Endothelial cell of umbilical vein (primary cell): ENCODE data around the gene BBC3. TPM values are rescaled to one million over a fixed set of nuclear protein-coding genes. Genes with fewer than 3 reads are reported as not detected.

Experiments
- BruUV-seq: library from RNA; stranded (reverse); fragments of 400-500 nt; replicated peaks from 2 replicates; lab custom pipeline; 2021; lab: Mats Ljungman, UMichigan
- CTCF ChIA-PET: fragments of 300-600, 350-600 bp; sonication (Branson Sonifier 250); formaldehyde crosslinking; loops from one replicate; lab custom pipeline; 2021; ENCODE audit warnings: antibody characterized with exemption, inconsistent platforms; lab: Charles Lee
- POLR2A ChIA-PET: fragments of 300-600, 350-600 bp; sonication (Branson Sonifier 250); formaldehyde crosslinking; loops from one replicate; lab custom pipeline; 2021; ENCODE audit warnings: antibody characterized with exemption, inconsistent platforms; lab: Charles Lee
- DNase-seq: peaks from one replicate; pipeline ENCODE4 v3.0.0-alpha.2; 2011; ENCODE audit warnings: low read depth, low spot score
- FAIRE-seq: peaks from 2 replicates; lab custom pipeline; 2011; peaks lifted over from hg19 to GRCh38; lab: Jason Lieb, UNC
- H2AFZ ChIP-seq: 2 replicates; pipeline ENCODE4 v1.6.0; 2012; ENCODE audit warnings: low read depth, low read length, control low read depth, inconsistent platforms
- H3K27ac ChIP-seq: 2 replicates; pipeline ENCODE4 v1.5.1; 2011; ENCODE audit warnings: low read depth, mild to moderate bottlenecking, control low read depth, low read length, moderate library complexity; ENCODE audit not compliant: insufficient read depth
- H3K27me3 ChIP-seq, 2 experiments: 2 replicates each; pipeline versions ENCODE4 v1.6.0 to v1.6.1; 2011; ENCODE audit warnings: low read length in 2 of 2, mixed read lengths in 1 of 2; ENCODE audit not compliant: control insufficient read depth in 2 of 2, insufficient read depth in 2 of 2
- H3K36me3 ChIP-seq, 2 experiments: 2 replicates in 1 of 2; 3 replicates in 1 of 2; pipeline ENCODE4 v1.5.1; 2011; ENCODE audit warnings: low read length in 2 of 2, mild to moderate bottlenecking in 1 of 2, moderate library complexity in 1 of 2; ENCODE audit not compliant: control insufficient read depth in 2 of 2, insufficient read depth in 2 of 2; ENCODE audit errors: extremely low read depth in 1 of 2
- H3K4me1 ChIP-seq: 3 replicates; pipeline ENCODE4 v1.5.1; 2011; ENCODE audit warnings: mild to moderate bottlenecking, low read length; ENCODE audit not compliant: control insufficient read depth, insufficient read depth; ENCODE audit errors: extremely low read depth
- H3K4me2 ChIP-seq: 2 replicates; pipeline ENCODE4 v1.6.1; 2011; ENCODE audit warnings: low read length, control low read depth, mixed read lengths; ENCODE audit not compliant: insufficient read depth
- H3K4me3 ChIP-seq, 3 experiments: fragments of 200-600 bp in 1 of 3; sonication (generic), shearing (Covaris generic) in 1 of 3; replicated peaks in 1 of 3; 2 replicates each; pipeline ENCODE4 v1.5.1; 2011 to 2016; ENCODE audit warnings: control low read depth in 3 of 3, low read length in 3 of 3, mild to moderate bottlenecking in 2 of 3, inconsistent platforms in 1 of 3, low read depth in 1 of 3, moderate library complexity in 1 of 3; ENCODE audit not compliant: insufficient read depth in 1 of 3
- H3K79me2 ChIP-seq: 2 replicates; pipeline ENCODE4 v1.6.0; 2012; ENCODE audit warnings: low read length, inconsistent platforms; ENCODE audit not compliant: control insufficient read depth, insufficient read depth
- H3K9ac ChIP-seq: replicated peaks from 2 replicates; pipeline ENCODE3; 2011; ENCODE audit warnings: low read length, control low read depth; ENCODE audit not compliant: insufficient read depth; ENCODE audit errors: extremely low read depth
- H3K9me1 ChIP-seq: replicated peaks from 3 replicates; pipeline ENCODE4 v1.6.0; 2011; ENCODE audit warnings: mild to moderate bottlenecking, low read length; ENCODE audit not compliant: control insufficient read depth, insufficient read depth; ENCODE audit errors: extremely low read depth
- H3K9me3 ChIP-seq: replicated peaks from 2 replicates; pipeline ENCODE4 v1.5.1; 2012; ENCODE audit warnings: low read length, inconsistent platforms; ENCODE audit not compliant: control insufficient read depth, insufficient read depth
- H4K20me1 ChIP-seq: replicated peaks from 2 replicates; pipeline ENCODE3; 2011; ENCODE audit warnings: mild to moderate bottlenecking, low read length; ENCODE audit not compliant: control insufficient read depth, insufficient read depth; ENCODE audit errors: extremely low read depth
- EZH2 ChIP-seq: IDR thresholded peaks from 2 replicates; pipeline ENCODE4 v1.6.1; 2012; ENCODE audit warnings: borderline replicate concordance, low read depth, mild to moderate bottlenecking, moderate library complexity, low read length, inconsistent platforms; ENCODE audit not compliant: severe bottlenecking
- FOS ChIP-seq: IDR thresholded peaks from 2 replicates; pipeline ENCODE4 v1.6.1; 2011; ENCODE audit warnings: mild to moderate bottlenecking, low read length, moderate library complexity, borderline replicate concordance; ENCODE audit not compliant: insufficient read depth
- GATA2 ChIP-seq: IDR thresholded peaks from 2 replicates; pipeline ENCODE4 v1.7.0; 2011; ENCODE audit warnings: low read depth, mild to moderate bottlenecking, moderate library complexity, mixed read lengths, low read length; ENCODE audit not compliant: insufficient read length, insufficient read depth
- JUN ChIP-seq: IDR thresholded peaks from 2 replicates; pipeline ENCODE4 v1.6.1; 2011; ENCODE audit warnings: borderline replicate concordance, low read depth; ENCODE audit not compliant: insufficient read length, insufficient read depth
- MYC ChIP-seq: IDR thresholded peaks from one replicate; pipeline ENCODE4 v1.6.1; 2011; ENCODE audit warnings: mild to moderate bottlenecking, low read depth, low read length
- POLR2A ChIP-seq: IDR thresholded peaks from 2 replicates; pipeline ENCODE4 v1.6.1; 2012; ENCODE audit warnings: low read depth, mild to moderate bottlenecking, control low read depth, low read length
- POLR2AphosphoS5 ChIP-seq: IDR thresholded peaks from 2 replicates; pipeline ENCODE4 v1.6.1; 2012; ENCODE audit warnings: low read depth, mild to moderate bottlenecking, control low read depth, low read length, moderate library complexity; ENCODE audit not compliant: insufficient read depth
- dilution Hi-C: fragments of 300-500 bp; cut with MboI; formaldehyde crosslinking; loops from one replicate; pipeline ENCODE4 v1.15.0; 2019; ENCODE audit warnings: low sequenced_read_pairs; ENCODE audit not compliant: extremely low pct_ligation_motif_present
- intact Hi-C: fragments of 100-400 bp; cut with micrococcal nuclease; formaldehyde crosslinking; loops from one replicate; pipeline ENCODE4 v1.10.0; 2022
- polyA plus RNA-seq, 4 experiments: library from polyadenylated mRNA; depleted of rRNA in 3 of 4; stranded (reverse) in 3 of 4; unstranded in 1 of 4; fragments of >200 nt; gene quantifications; 2 replicates each; pipeline versions ENCODE4 v1.2.1 to v1.2.3, GENCODE V29; 2011 to 2012; ENCODE audit warnings: missing spikeins in 1 of 4
- total RNA-seq: library from RNA; stranded (reverse); gene quantifications from 2 replicates; pipeline ENCODE4 v1.2.3, GENCODE V29; 2021
- TF ChIP-seq, protein P1 (sequence below): IDR thresholded peaks from 2 replicates; pipeline ENCODE4 v1.6.1; 2011; ENCODE audit not compliant: insufficient read depth, insufficient read length
- TF ChIP-seq, protein P2 (sequence below), 2 donors: IDR thresholded peaks; 1 replicate in 1 of 2; 2 replicates in 1 of 2; pipeline ENCODE4 v1.5.1; 2011; ENCODE audit warnings: low read length in 2 of 2, mild to moderate bottlenecking in 2 of 2, moderate library complexity in 2 of 2, control low read depth in 1 of 2, inconsistent platforms in 1 of 2, low read depth in 1 of 2; ENCODE audit not compliant: insufficient read depth in 1 of 2; ENCODE audit errors: extremely low read depth in 1 of 2

Gene BBC3
- total and polyA plus RNA-seq, 2 donors (not counting 3 experiments of a cell fraction or from before 2014, with no cell fraction given) = 11.3 to 35.7 TPM

DNA sequence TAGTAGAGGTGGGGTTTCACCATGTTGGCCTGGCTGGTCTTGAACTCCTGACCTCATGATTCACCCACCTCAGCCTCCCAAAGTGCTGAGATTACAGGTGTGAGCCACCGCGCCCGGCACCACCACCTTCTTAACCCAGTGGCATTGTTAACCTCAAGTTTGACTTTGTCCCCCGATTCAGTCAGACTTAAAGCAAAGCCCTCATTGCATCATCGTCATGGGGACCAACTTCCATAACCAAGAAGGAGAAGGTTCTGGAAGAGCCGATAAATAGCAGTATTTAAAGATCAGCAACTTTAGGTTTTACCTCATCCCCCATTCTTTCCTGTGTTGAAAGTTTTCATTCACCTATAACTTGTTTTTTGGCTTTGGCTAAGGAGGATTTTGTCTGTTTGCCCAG is 37.0 kb upstream of the BBC3 start:
- FAIRE-seq (no peak), DNase-seq (no peak)
- TF ChIP-seq JUN (no peak), POLR2A (no peak), POLR2AphosphoS5 (no peak), FOS (no peak)
- TF ChIP-seq, protein P1, sequence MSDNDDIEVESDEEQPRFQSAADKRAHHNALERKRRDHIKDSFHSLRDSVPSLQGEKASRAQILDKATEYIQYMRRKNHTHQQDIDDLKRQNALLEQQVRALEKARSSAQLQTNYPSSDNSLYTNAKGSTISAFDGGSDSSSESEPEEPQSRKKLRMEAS = no peak
- H4K20me1 ChIP-seq = no peaks in the 10 kb centered on the region
- no peaks in the 10 kb centered on the region for H3K9me1 ChIP-seq
- intact Hi-C loops = no loop called here
- no peaks in the 10 kb centered on the region for H3K27me3 ChIP-seq
- no peak overlapping the region for H3K4me3 ChIP-seq
- H3K4me2 ChIP-seq = no peak overlapping the region
- peaks cover 3% of the 10 kb centered on the region for H3K4me1 ChIP-seq
- no peak overlapping the region for H2AFZ ChIP-seq
- POLR2A ChIA-PET = interaction anchor here (0.7 kb wide), 1 partner anchor 11 kb away, joined by 3 read pairs; no protein-coding TSS in a partner anchor
- no peaks in the 10 kb centered on the region for H3K9me3 ChIP-seq
- CTCF ChIA-PET = no interaction called here
- H3K9ac ChIP-seq = no peak overlapping the region
- no peak overlapping the region for H3K27ac ChIP-seq
- H3K36me3 ChIP-seq = peaks cover 0 to 35% of the 10 kb centered on the region in 2 experiments
- dilution Hi-C loops = no loop called here
- no peaks in the 10 kb centered on the region for H3K79me2 ChIP-seq
- BruUV-seq = no TSS peak

DNA sequence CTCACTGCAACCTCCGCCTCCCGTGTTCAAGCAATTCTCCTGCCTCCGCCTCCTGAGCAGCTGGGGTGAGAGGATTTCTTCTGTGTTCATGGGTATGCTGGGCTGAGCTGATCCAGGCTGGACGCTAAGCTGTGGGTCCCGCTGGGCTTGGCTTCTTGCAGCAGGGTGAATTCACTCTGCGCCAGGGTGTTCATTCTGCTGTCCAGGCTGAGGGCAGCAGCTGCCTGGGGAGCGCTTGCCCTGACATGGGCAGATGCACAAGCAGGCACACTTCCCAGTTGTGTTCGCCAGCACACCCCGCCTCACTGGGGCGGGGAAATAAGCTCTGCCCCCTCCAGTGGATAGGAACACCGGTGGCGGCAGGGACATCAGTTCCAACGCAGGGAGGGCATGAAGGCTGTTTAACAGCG is 36.4 kb upstream of the BBC3 start:
- dilution Hi-C loops = no loop called here

More for the DNA sequence above, 36.4 kb upstream of the BBC3 start:
- Histone ChIP-seq H4K20me1 (no peaks in the 10 kb centered on the region), H3K9me3 (no peaks in the 10 kb centered on the region), H3K4me2 (no peak overlapping the region), H3K27me3 (no peaks in the 10 kb centered on the region), H3K9ac (no peak overlapping the region), H3K27ac (no peak overlapping the region), H3K9me1 (no peaks in the 10 kb centered on the region), H2AFZ (no peak overlapping the region), H3K79me2 (no peaks in the 10 kb centered on the region), H3K36me3 (peaks cover 0 to 37% of the 10 kb centered on the region in 2 experiments), H3K4me3 (no peak overlapping the region), H3K4me1 (no peaks in the 10 kb centered on the region)
- BruUV-seq = no TSS peak
- CTCF ChIA-PET = interaction anchor here (1.0 kb wide), 1 partner anchor 57 kb away, joined by 3 read pairs; no protein-coding TSS in a partner anchor
- no peak for DNase-seq
- POLR2A ChIA-PET = interaction anchor here (0.7 kb wide), 1 partner anchor 11 kb away, joined by 3 read pairs; no protein-coding TSS in a partner anchor
- FAIRE-seq = no peak
- intact Hi-C loops = no loop called here
- TF ChIP-seq EZH2 (no peak), GATA2 (no peak), FOS (no peak), POLR2A (no peak), MYC (no peak), JUN (no peak), POLR2AphosphoS5 (no peak)
- TF ChIP-seq, protein P1 = no peak
- TF ChIP-seq, protein P2, sequence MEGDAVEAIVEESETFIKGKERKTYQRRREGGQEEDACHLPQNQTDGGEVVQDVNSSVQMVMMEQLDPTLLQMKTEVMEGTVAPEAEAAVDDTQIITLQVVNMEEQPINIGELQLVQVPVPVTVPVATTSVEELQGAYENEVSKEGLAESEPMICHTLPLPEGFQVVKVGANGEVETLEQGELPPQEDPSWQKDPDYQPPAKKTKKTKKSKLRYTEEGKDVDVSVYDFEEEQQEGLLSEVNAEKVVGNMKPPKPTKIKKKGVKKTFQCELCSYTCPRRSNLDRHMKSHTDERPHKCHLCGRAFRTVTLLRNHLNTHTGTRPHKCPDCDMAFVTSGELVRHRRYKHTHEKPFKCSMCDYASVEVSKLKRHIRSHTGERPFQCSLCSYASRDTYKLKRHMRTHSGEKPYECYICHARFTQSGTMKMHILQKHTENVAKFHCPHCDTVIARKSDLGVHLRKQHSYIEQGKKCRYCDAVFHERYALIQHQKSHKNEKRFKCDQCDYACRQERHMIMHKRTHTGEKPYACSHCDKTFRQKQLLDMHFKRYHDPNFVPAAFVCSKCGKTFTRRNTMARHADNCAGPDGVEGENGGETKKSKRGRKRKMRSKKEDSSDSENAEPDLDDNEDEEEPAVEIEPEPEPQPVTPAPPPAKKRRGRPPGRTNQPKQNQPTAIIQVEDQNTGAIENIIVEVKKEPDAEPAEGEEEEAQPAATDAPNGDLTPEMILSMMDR (IDR thresholded peaks at IDR 0.05; ENCODE audit: extremely low read depth in 1 of 2, insufficient read depth in 1 of 2, low read depth in 1 of 2, low read length in 2 of 2) = no peak
